GM12878 (cell line): ENCODE data around the gene MEMO1. TPM values are rescaled to one million over a fixed set of nuclear protein-coding genes. Genes with fewer than 3 reads are reported as not detected.
"Not testable (repeated sequence)": the region's sequence is repeated elsewhere in the genome, so short reads cannot be mapped to it uniquely, and the experiment has no call there.

ENCODE experiments used
- ATAC-seq: fragments of 200-7000 bp; cut with Tn5 transposase; 3 replicates; pipeline ENCODE4 v1.9.1; 2020; ENCODE audit warnings: mild to moderate bottlenecking, moderate library complexity
- BruUV-seq: library from RNA; stranded (reverse); fragments of 400-500 nt; replicated peaks from 2 replicates; lab custom pipeline; 2021; lab: Mats Ljungman, UMichigan
- CTCF ChIA-PET: fragments of 300-600 bp; sonication (Branson Sonifier 250); formaldehyde crosslinking; extraction: SDS; loops from one replicate; lab custom pipeline; 2021; ENCODE audit warnings: inconsistent platforms; lab: Yijun Ruan, JAX
- POLR2A ChIA-PET: fragments of 350-600 bp; formaldehyde crosslinking; extraction: SDS; loops from one replicate; lab custom pipeline; 2021; ENCODE audit warnings: inconsistent platforms; lab: Charles Lee
- RAD21 ChIA-PET: fragments of 300-600 bp; sonication (Branson Sonifier 250); formaldehyde crosslinking; loops from one replicate; lab custom pipeline; 2023; ENCODE audit warnings: antibody characterized with exemption; ENCODE audit not compliant: unreplicated experiment; lab: Charles Lee
- SMC1A ChIA-PET: fragments of 300-600 bp; sonication (Branson Sonifier 250); formaldehyde crosslinking; loops from one replicate; lab custom pipeline; 2023; ENCODE audit not compliant: unreplicated experiment, uncharacterized antibody; lab: Charles Lee
- DNase-seq: peaks from one replicate; pipeline ENCODE4 v3.0.0-alpha.2; 2011; ENCODE audit warnings: low read depth, low spot score
- FAIRE-seq: peaks from 3 replicates; lab custom pipeline; 2011; peaks lifted over from hg19 to GRCh38; lab: Jason Lieb, UNC
- H2AFZ ChIP-seq: 2 replicates; pipeline ENCODE4 v1.6.0; 2011; ENCODE audit warnings: low read depth, low read length, control low read depth; ENCODE audit not compliant: control insufficient read depth
- H3K27ac ChIP-seq: 2 replicates; pipeline ENCODE4 v1.5.1; 2011; ENCODE audit warnings: control low read depth; ENCODE audit not compliant: control insufficient read depth, insufficient read depth
- H3K27me3 ChIP-seq, 2 experiments: replicated peaks in 1 of 2; 2 replicates each; pipeline versions ENCODE4 v1.6.0 to v1.6.1; 2011; ENCODE audit warnings: low read length in 1 of 2; ENCODE audit not compliant: control insufficient read depth in 2 of 2, insufficient read depth in 2 of 2
- H3K36me3 ChIP-seq, 2 experiments: 2 replicates each; pipeline ENCODE4 v1.5.1; 2011; ENCODE audit warnings: low read length in 1 of 2; ENCODE audit not compliant: control insufficient read depth in 2 of 2, insufficient read depth in 2 of 2
- H3K4me1 ChIP-seq: 2 replicates; pipeline ENCODE4 v1.6.1; 2011; ENCODE audit warnings: mild to moderate bottlenecking, low read length, moderate library complexity, mixed read lengths; ENCODE audit not compliant: control insufficient read depth, insufficient read depth
- H3K4me2 ChIP-seq: 2 replicates; pipeline ENCODE4 v1.6.0; 2011; ENCODE audit warnings: control low read depth; ENCODE audit not compliant: control insufficient read depth, insufficient read depth
- H3K4me3 ChIP-seq: fragments of 200-600 bp; sonication (generic); 2 replicates; pipeline ENCODE4 v1.5.1; 2016
- H3K79me2 ChIP-seq: 2 replicates; pipeline ENCODE4 v1.6.0; 2011; ENCODE audit warnings: low read length; ENCODE audit not compliant: control insufficient read depth, insufficient read depth
- H3K9ac ChIP-seq: 2 replicates; pipeline ENCODE4 v1.8.0; 2011; ENCODE audit warnings: low read length, control low read depth, mixed read lengths; ENCODE audit not compliant: control insufficient read depth, insufficient read depth
- H3K9me3 ChIP-seq: replicated peaks from 3 replicates; pipeline ENCODE4 v1.5.1; 2011; ENCODE audit warnings: mild to moderate bottlenecking, low read length; ENCODE audit not compliant: control insufficient read depth, insufficient read depth
- H4K20me1 ChIP-seq: 2 replicates; pipeline ENCODE4 v1.6.0; 2011; ENCODE audit not compliant: control insufficient read depth, insufficient read depth
- E2F8 ChIP-seq: fragments of 450-650 bp; IDR thresholded peaks from 2 replicates; pipeline ENCODE4 v1.6.1; 2018; ENCODE audit warnings: mild to moderate bottlenecking, low read depth, moderate library complexity; ENCODE audit not compliant: partially characterized antibody
- GABPA ChIP-seq: IDR thresholded peaks from 2 replicates; pipeline ENCODE4 v1.6.1; 2014; ENCODE audit warnings: antibody characterized with exemption, low read depth, mild to moderate bottlenecking, inconsistent platforms
- KLF5 ChIP-seq: fragments of 450-650 bp; IDR thresholded peaks from 2 replicates; pipeline ENCODE4 v1.6.1; 2014; ENCODE audit warnings: mild to moderate bottlenecking; ENCODE audit not compliant: partially characterized antibody
- MEF2A ChIP-seq: IDR thresholded peaks from 2 replicates; pipeline ENCODE4 v1.6.1; 2011; ENCODE audit warnings: low read depth, mild to moderate bottlenecking, low read length, moderate library complexity; ENCODE audit not compliant: insufficient read depth
- MXI1 ChIP-seq: fragments of 150-350 bp; IDR thresholded peaks from 2 replicates; pipeline ENCODE4 v1.6.1; 2011; ENCODE audit warnings: low read depth, mild to moderate bottlenecking, inconsistent platforms, low read length, improper control_type of control experiment
- POLR2A ChIP-seq: IDR thresholded peaks from 2 replicates; pipeline ENCODE4 v1.6.1; 2011; ENCODE audit warnings: low read depth, mild to moderate bottlenecking, low read length
- RELA ChIP-seq: fragments of 450-650 bp; IDR thresholded peaks from 2 replicates; pipeline ENCODE4 v1.8.0; 2014; ENCODE audit warnings: borderline replicate concordance; ENCODE audit not compliant: partially characterized antibody
- RFX5 ChIP-seq: IDR thresholded peaks from 2 replicates; pipeline ENCODE4 v1.6.1; 2011; ENCODE audit warnings: low read depth, low read length, improper control_type of control experiment
- WGBS: methylation state at CpG from one replicate; pipeline ENCODE4 v1.1.6; 2016; ENCODE audit warnings: low lambda C conversion rate; ENCODE audit not compliant: insufficient replicate concordance, insufficient coverage; ENCODE audit errors: missing lambda C conversion rate; 5-methylcytosine and 5-hydroxymethylcytosine counted together
- in situ Hi-C: fragments of 300-500 bp; cut with MboI; formaldehyde crosslinking; loops from 9 replicates; pipeline ENCODE4 v1.14.3; 2018; ENCODE audit warnings: mixed read lengths
- intact Hi-C: fragments of 100-400 bp; cut with micrococcal nuclease; formaldehyde crosslinking; loops from one replicate; pipeline ENCODE4 v1.14.2; 2022; ENCODE audit not compliant: unreplicated experiment
- polyA plus RNA-seq, 11 experiments: library from polyadenylated mRNA; depleted of rRNA in 4 of 11; unstranded in 6 of 11; stranded (reverse) in 5 of 11; fragments of >200 nt; fragmentation: Nextera tagmentation in 4 of 11; fragmentation: Illumina TruSeq in 1 of 11; extraction: Ambion mirVana in 4 of 11; extraction: Trizol in 1 of 11; gene quantifications; 1 replicate in 1 of 11; 2 replicates in 10 of 11; pipeline versions ENCODE4 v1.2.1 to v1.2.3, GENCODE V29; 2011 to 2016; ENCODE audit warnings: inconsistent platforms in 2 of 11, missing spikeins in 2 of 11, low read depth in 1 of 11
- total RNA-seq, 4 experiments: library from RNA; depleted of rRNA in 3 of 4; stranded (reverse); fragments of >200 nt in 3 of 4; fragmentation: Illumina TruSeq in 1 of 4; extraction: Trizol in 1 of 4; gene quantifications; 2 replicates each; pipeline versions ENCODE4 v1.2.1 to v1.2.3, GENCODE V29; 2013 to 2021

Gene MEMO1
- total and polyA plus RNA-seq, 10 of the 15 experiments (the other 5 are each of a cell fraction or from before 2014, with no cell fraction given) = 39.8 to 99.1 (median 72.2) TPM

DNA sequence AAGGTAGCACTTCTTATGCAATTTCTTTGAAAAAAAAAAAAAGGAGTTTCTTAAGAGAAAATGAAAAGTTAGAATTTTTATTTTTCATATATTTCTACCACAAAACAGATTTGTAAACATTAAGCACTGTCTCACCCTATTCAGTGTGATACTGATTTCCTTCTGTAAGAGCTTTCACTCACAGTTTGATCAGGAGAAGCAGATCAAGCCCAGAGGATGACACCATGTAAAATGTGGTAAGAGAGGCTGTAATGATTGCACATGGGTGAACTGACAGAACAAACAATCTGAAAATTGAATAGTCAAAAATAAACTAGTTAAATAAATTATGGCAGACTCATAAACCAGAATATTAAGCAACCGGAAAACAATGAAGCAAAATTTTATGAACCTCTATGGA lies 54.5 kb downstream of the MEMO1 start:
- Histone ChIP-seq H3K27me3 (no peaks in the 10 kb centered on the region), H2AFZ (no peak overlapping the region), H3K4me1 (peaks cover 32% of the 10 kb centered on the region), H3K4me2 (no peak overlapping the region), H3K36me3 (0 out of 4 replicates have a peak, but pooled peaks cover 0 to 7% of the 10 kb centered on the region in 2 experiments), H3K4me3 (no peak overlapping the region), H3K27ac (peak overlapping the region; percentile 69), H4K20me1 (no peaks in the 10 kb centered on the region), H3K79me2 (peaks cover 78% of the 10 kb centered on the region), H3K9me3 (no peaks in the 10 kb centered on the region; the same call in 2 of the 3 replicates), H3K9ac (no peak overlapping the region)
- ATAC-seq (peak; percentile 40), FAIRE-seq (no peak), DNase-seq (no peak)
- WGBS = 100% methylated on average over 1 of the region's 1 CpG
- no peak for TF ChIP-seq MEF2A
- no peak for TF ChIP-seq RFX5
- TF ChIP-seq RELA = no peak
- no peak for TF ChIP-seq POLR2A
- no peak for TF ChIP-seq MXI1
- no peak for TF ChIP-seq GABPA
- TF ChIP-seq E2F8 = no peak
- TF ChIP-seq KLF5 = no peak
- SMC1A ChIA-PET = interaction anchor here (0.6 to 2.1 kb wide), 3 partner anchors 18 to 81 kb away, joined by 3 to 5 read pairs (median 4); no protein-coding TSS in a partner anchor
- in situ Hi-C loops = no loop called here
- RAD21 ChIA-PET = interaction anchor here (1.5 kb wide), 1 partner anchor 9 kb away, joined by 4 read pairs; no protein-coding TSS in a partner anchor
- POLR2A ChIA-PET = interaction anchor here (0.5 kb wide), 1 partner anchor 26 kb away, joined by 4 read pairs; no protein-coding TSS in a partner anchor
- CTCF ChIA-PET = no interaction called here
- intact Hi-C loops = loop anchor here (5.0 kb wide), 1 partner anchor 106 kb away; the partner anchor contains the start of gene SPAST
- no TSS peak for BruUV-seq

GRCh38 chr2:31953095-31953494 lies 57.7 kb downstream of the MEMO1 start:
- H3K4me3 ChIP-seq, ATAC-seq, H2AFZ ChIP-seq, H3K27ac ChIP-seq, H4K20me1 ChIP-seq, intact Hi-C loops, FAIRE-seq, H3K36me3 ChIP-seq, H3K4me2 ChIP-seq, H3K4me1 ChIP-seq, POLR2A ChIA-PET, DNase-seq, BruUV-seq, H3K27me3 ChIP-seq, in situ Hi-C loops, H3K9ac ChIP-seq, SMC1A ChIA-PET, H3K9me3 ChIP-seq: not testable (repeated sequence)
- WGBS = 87% methylated on average over 7 of the region's 9 CpGs
- ChIA-PET CTCF (interaction anchor here (0.6 to 0.7 kb wide), 2 partner anchors 17 to 23 kb away, joined by 3 to 4 read pairs; no protein-coding TSS in a partner anchor), RAD21 (interaction anchor here (0.5 to 0.7 kb wide), 2 partner anchors 57 to 1030 kb away, joined by 3 read pairs; no protein-coding TSS in a partner anchor)
- H3K79me2 ChIP-seq = peaks cover 66% of the 10 kb centered on the region
